K562 (cell line): ENCODE measurements around the gene FLCN. TPM values are rescaled to one million over a fixed set of nuclear protein-coding genes. Genes with fewer than 3 reads are reported as not detected.

Experiments used
- ATAC-seq: fragments of 200-7000 bp; cut with Tn5 transposase; 3 replicates; pipeline ENCODE4 v1.9.1; 2020; ENCODE audit warnings: moderate library complexity
- BruUV-seq: library from RNA; stranded (reverse); fragments of 400-500 nt; replicated peaks from 2 replicates; lab custom pipeline; 2021; lab: Mats Ljungman, UMichigan
- CTCF ChIA-PET: fragments of 300-600 bp; formaldehyde crosslinking; extraction: SDS; loops from one replicate; lab custom pipeline; 2021; ENCODE audit warnings: low intra/inter-chr PET ratio; lab: Yijun Ruan, JAX
- POLR2A ChIA-PET: fragments of 300-600, 350-650 bp; sonication (Branson Sonifier 250); formaldehyde crosslinking; extraction: SDS; loops from one replicate; lab custom pipeline; 2021; ENCODE audit warnings: antibody characterized with exemption, inconsistent platforms; lab: Yijun Ruan, JAX
- DNase-seq, 4 experiments: peaks; one replicate each; pipeline versions ENCODE4 v3.0.0 to v3.0.0-alpha.2; 2011 to 2018; ENCODE audit warnings: low spot score in 3 of 4, mixed read lengths in 3 of 4; ENCODE audit errors: extremely low read depth in 1 of 4
- FAIRE-seq: peaks from 2 replicates; lab custom pipeline; 2011; peaks lifted over from hg19 to GRCh38; lab: Jason Lieb, UNC
- H2AFZ ChIP-seq: 2 replicates; pipeline ENCODE4 v1.6.0; 2011; ENCODE audit warnings: low read depth, low read length, control low read depth, inconsistent platforms
- H3K27ac ChIP-seq: fragments of 200-600 bp; 3 replicates; pipeline ENCODE4 v1.8.0; 2011; ENCODE audit warnings: low read depth, mild to moderate bottlenecking, control low read depth, inconsistent platforms, low read length, moderate library complexity, mixed read lengths; ENCODE audit errors: extremely low read depth
- H3K27me3 ChIP-seq, 2 experiments: fragments of 300-600 bp in 1 of 2; 2 replicates in 1 of 2; 3 replicates in 1 of 2; pipeline versions ENCODE4 v1.6.0 to v1.8.0; 2011; ENCODE audit warnings: inconsistent platforms in 2 of 2, low read length in 2 of 2, mild to moderate bottlenecking in 1 of 2, mixed read lengths in 1 of 2, moderate library complexity in 1 of 2; ENCODE audit not compliant: control insufficient read depth in 2 of 2, insufficient read depth in 2 of 2
- H3K36me3 ChIP-seq: fragments of 300-600 bp; 3 replicates; pipeline ENCODE4 v1.8.0; 2011; ENCODE audit warnings: mild to moderate bottlenecking, low read length, inconsistent platforms; ENCODE audit not compliant: control insufficient read depth, insufficient read depth
- H3K4me1 ChIP-seq, 2 experiments: fragments of 200-600 bp in 1 of 2; replicated peaks in 1 of 2; 2 replicates in 1 of 2; 3 replicates in 1 of 2; pipeline versions ENCODE4 v1.5.1 to v1.8.0; 2011; ENCODE audit warnings: inconsistent platforms in 2 of 2, low read length in 2 of 2, mild to moderate bottlenecking in 1 of 2, mixed read lengths in 1 of 2, moderate library complexity in 1 of 2; ENCODE audit not compliant: control insufficient read depth in 2 of 2, insufficient read depth in 2 of 2
- H3K4me2 ChIP-seq: 2 replicates; pipeline ENCODE4 v1.6.1; 2011; ENCODE audit warnings: low read length, control low read depth, inconsistent platforms, mixed read lengths; ENCODE audit not compliant: insufficient read depth
- H3K4me3 ChIP-seq: fragments of 200-600 bp; sonication (generic), shearing (Covaris generic); 2 replicates; pipeline ENCODE4 v1.5.1; 2016; ENCODE audit warnings: control low read depth, inconsistent platforms
- H3K79me2 ChIP-seq: fragments of 200-600 bp; 3 replicates; pipeline ENCODE4 v1.8.0; 2011; ENCODE audit warnings: low read length, inconsistent platforms; ENCODE audit not compliant: control insufficient read depth, insufficient read depth
- H3K9ac ChIP-seq, 2 experiments: 2 replicates each; pipeline versions ENCODE4 v1.6.0 to v1.6.1; 2011; ENCODE audit warnings: low read depth in 2 of 2, low read length in 2 of 2, control low read depth in 1 of 2, inconsistent platforms in 1 of 2, mild to moderate bottlenecking in 1 of 2, mixed read lengths in 1 of 2; ENCODE audit not compliant: insufficient read depth in 1 of 2
- H3K9me1 ChIP-seq: one replicate; pipeline ENCODE4 v1.6.0; 2011; ENCODE audit warnings: inconsistent platforms, mild to moderate bottlenecking, low read length, moderate library complexity; ENCODE audit not compliant: control insufficient read depth, insufficient read depth
- H3K9me3 ChIP-seq: replicated peaks from 2 replicates; pipeline ENCODE4 v1.5.1; 2011; ENCODE audit warnings: low read depth, low read length, inconsistent platforms; ENCODE audit not compliant: control insufficient read depth, insufficient read depth
- H4K20me1 ChIP-seq: replicated peaks from 2 replicates; pipeline ENCODE4 v1.6.1; 2011; ENCODE audit warnings: low read length, inconsistent platforms, mixed read lengths; ENCODE audit not compliant: control insufficient read depth, insufficient read depth
- BACH1 ChIP-seq: fragments of 200-800 bp; sonication (Bioruptor generic); IDR thresholded peaks from 2 replicates; pipeline ENCODE4 v1.6.1; 2016; ENCODE audit warnings: missing genetic modification characterization, missing compliant biosample characterization
- EGR1 ChIP-seq: fragments of 450-650 bp; conservative IDR thresholded peaks from 2 replicates; pipeline ENCODE4 v1.6.1; 2017; ENCODE audit warnings: mild to moderate bottlenecking
- ETV6 ChIP-seq, 3 experiments: fragments of 150-350 bp in 1 of 3; sonication (generic) in 1 of 3; formaldehyde crosslinking in 1 of 3; IDR thresholded peaks; 2 replicates each; pipeline versions ENCODE4 v1.6.1 to v1.8.0; 2014 to 2022; ENCODE audit warnings: borderline replicate concordance in 2 of 3, low read depth in 2 of 3, antibody characterized with exemption in 1 of 3, low read length in 1 of 3, mild to moderate bottlenecking in 1 of 3, missing genetic modification reagents in 1 of 3
- KDM1A ChIP-seq, 2 experiments: fragments of 450-650 bp; IDR thresholded peaks; 2 replicates each; pipeline ENCODE4 v1.6.1; 2016; ENCODE audit warnings: mild to moderate bottlenecking in 2 of 2
- MCM3 ChIP-seq: fragments of 450-650 bp; IDR thresholded peaks from 2 replicates; pipeline ENCODE4 v1.6.1; 2016
- MCM5 ChIP-seq: fragments of 450-650 bp; IDR thresholded peaks from 2 replicates; pipeline ENCODE4 v1.6.1; 2016; ENCODE audit warnings: low read depth
- POU5F1 ChIP-seq: fragments of 150-350 bp; IDR thresholded peaks from 2 replicates; pipeline ENCODE4 v1.6.1; 2014; ENCODE audit warnings: borderline replicate concordance, low read length, low read depth, mild to moderate bottlenecking; ENCODE audit not compliant: partially characterized antibody
- PTRF ChIP-seq: fragments of 450-650 bp; IDR thresholded peaks from 2 replicates; pipeline ENCODE4 v1.6.1; 2016; ENCODE audit warnings: mild to moderate bottlenecking, missing genetic modification characterization, missing compliant biosample characterization
- SAFB ChIP-seq: fragments of 200-400 bp; formaldehyde crosslinking; IDR thresholded peaks from 2 replicates; pipeline ENCODE4 v1.6.1; 2017; ENCODE audit warnings: low read depth, low read length, borderline replicate concordance
- SIN3B ChIP-seq: fragments of 450-650 bp; IDR thresholded peaks from 2 replicates; pipeline ENCODE4 v1.6.1; 2017; ENCODE audit warnings: low read depth, mild to moderate bottlenecking, moderate library complexity
- SMAD3 ChIP-seq: fragments of 450-650 bp; formaldehyde crosslinking; conservative IDR thresholded peaks from 2 replicates; pipeline ENCODE4 v1.4.0; 2020; ENCODE audit warnings: mild to moderate bottlenecking
- SMARCC2 ChIP-seq: fragments of 450-650 bp; IDR thresholded peaks from 2 replicates; pipeline ENCODE4 v1.6.1; 2017; ENCODE audit warnings: antibody characterized with exemption, moderate library complexity, mild to moderate bottlenecking, low read depth
- SRF ChIP-seq, 2 experiments: fragments of 250-450, 450-650 bp in 1 of 2; sonication (Bioruptor Pico) in 1 of 2; sonication (generic) in 1 of 2; formaldehyde crosslinking; IDR thresholded peaks; 2 replicates each; pipeline versions ENCODE4 v1.5.0 to v1.5.1; 2020 to 2022; ENCODE audit warnings: mild to moderate bottlenecking in 1 of 2, missing genetic modification reagents in 1 of 2
- TEAD1 ChIP-seq, 2 experiments: fragments of 450-650 bp in 1 of 2; sonication (generic) in 1 of 2; formaldehyde crosslinking; IDR thresholded peaks; 2 replicates each; pipeline versions ENCODE4 v1.4.0 to v1.8.0; 2020 to 2022; ENCODE audit warnings: mild to moderate bottlenecking in 2 of 2, missing genetic modification reagents in 1 of 2
- XRCC5 ChIP-seq: fragments of 200-400 bp; formaldehyde crosslinking; IDR thresholded peaks from 2 replicates; pipeline ENCODE4 v1.6.1; 2017; ENCODE audit warnings: low read depth, mild to moderate bottlenecking, low read length
- ZNF324 ChIP-seq: fragments of 250-450 bp; sonication (Bioruptor Pico); IDR thresholded peaks from 2 replicates; pipeline ENCODE4 v1.4.0; 2020; ENCODE audit warnings: mild to moderate bottlenecking
- ZNF778 ChIP-seq: fragments of 450-650 bp; formaldehyde crosslinking; IDR thresholded peaks from 2 replicates; pipeline ENCODE4 v1.4.0; 2020; ENCODE audit warnings: mild to moderate bottlenecking, moderate library complexity
- whole genome bisulfite sequencing: fragments of 100-300 bp; shearing (Covaris generic); methylation state at CpG from one replicate; pipeline ENCODE4 v1.1.6; 2016; ENCODE audit warnings: low coverage, mixed read lengths; ENCODE audit not compliant: insufficient coverage; ENCODE audit errors: missing lambda C conversion rate; 5-methylcytosine and 5-hydroxymethylcytosine counted together
- in situ Hi-C: fragments of 300-500 bp; cut with MboI; formaldehyde crosslinking; loops from 4 replicates; pipeline ENCODE4 v1.15.0; 2018; ENCODE audit warnings: inconsistent platforms, mixed read lengths
- intact Hi-C: fragments of 100-400 bp; cut with micrococcal nuclease; formaldehyde crosslinking; loops from 2 replicates; pipeline ENCODE4 v1.14.2; 2022
- polyA plus RNA-seq, 8 experiments: library from polyadenylated mRNA; depleted of rRNA in 4 of 8; stranded (reverse) in 5 of 8; unstranded in 3 of 8; fragments of >200 nt; fragmentation: Nextera tagmentation in 2 of 8; fragmentation: Illumina TruSeq in 1 of 8; extraction: Ambion mirVana in 2 of 8; extraction: Trizol in 1 of 8; gene quantifications; 2 replicates each; pipeline versions ENCODE4 v1.2.1 to v1.2.3, GENCODE V29; 2011 to 2014; ENCODE audit warnings: inconsistent platforms in 1 of 8, missing spikeins in 1 of 8
- total RNA-seq, 7 experiments: library from RNA; depleted of rRNA in 6 of 7; stranded (reverse); fragments of >200 nt in 6 of 7; fragmentation: Illumina TruSeq in 2 of 7; extraction: Trizol in 2 of 7; gene quantifications; 2 replicates each; pipeline versions ENCODE4 v1.2.1 to v1.2.3, GENCODE V29; 2011 to 2021; ENCODE audit warnings: low replicate concordance in 1 of 7
- TF ChIP-seq, protein P1 (sequence below), 2 experiments: fragments of 250-450 bp in 1 of 2; fragments of 450-650 bp in 1 of 2; sonication (Bioruptor Pico) in 1 of 2; IDR thresholded peaks; 2 replicates each; pipeline versions ENCODE4 v1.6.1 to v1.8.0; 2016 to 2021; ENCODE audit warnings: mild to moderate bottlenecking in 2 of 2, moderate library complexity in 2 of 2, missing compliant biosample characterization in 1 of 2, missing genetic modification characterization in 1 of 2
- TF ChIP-seq, protein P2 (sequence below), 2 experiments: fragments of 450-650 bp in 1 of 2; sonication (generic) in 1 of 2; formaldehyde crosslinking in 1 of 2; IDR thresholded peaks in 1 of 2; conservative IDR thresholded peaks in 1 of 2; 2 replicates each; pipeline versions ENCODE4 v1.6.1 to v1.8.1; 2016 to 2023; ENCODE audit warnings: mild to moderate bottlenecking in 2 of 2, moderate library complexity in 2 of 2, inconsistent platforms in 1 of 2, missing genetic modification reagents in 1 of 2
- TF ChIP-seq, protein P3 (sequence below): IDR thresholded peaks from 2 replicates; pipeline ENCODE4 v1.6.1; 2014; ENCODE audit warnings: antibody characterized with exemption

Gene FLCN
- total and polyA plus RNA-seq, 9 of the 15 experiments (the other 6 are each of a cell fraction or from before 2014, with no cell fraction given) = 1.6 to 33.5 (median 10.9) TPM

DNA sequence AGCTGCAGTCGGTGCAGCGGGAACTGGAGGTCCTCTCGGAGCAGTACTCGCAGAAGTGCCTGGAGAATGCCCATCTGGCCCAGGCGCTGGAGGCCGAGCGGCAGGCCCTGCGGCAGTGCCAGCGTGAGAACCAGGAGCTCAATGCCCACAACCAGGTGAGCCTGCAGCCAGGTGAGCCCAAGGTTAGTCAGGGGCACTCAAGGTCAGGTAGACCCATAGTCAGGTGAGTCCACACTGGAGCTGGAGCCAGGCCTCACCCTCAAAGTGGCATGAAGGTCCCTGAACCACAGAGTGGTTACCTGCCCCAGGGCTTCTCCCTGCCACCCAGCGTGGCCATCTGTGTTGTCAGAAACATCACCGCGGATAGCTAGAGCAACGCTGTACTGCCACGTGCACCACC, 63.0 kb downstream of the FLCN start (continued):
- TF ChIP-seq, protein P1, sequence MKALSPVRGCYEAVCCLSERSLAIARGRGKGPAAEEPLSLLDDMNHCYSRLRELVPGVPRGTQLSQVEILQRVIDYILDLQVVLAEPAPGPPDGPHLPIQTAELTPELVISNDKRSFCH (CRISPR knock-in tag; IDR thresholded peaks at IDR 0.05) = no peak
- TF ChIP-seq, protein P1 (tag; IDR thresholded peaks at IDR 0.05) = no peak
- no peak for TF ChIP-seq PTRF (tag)
- TF ChIP-seq, protein P2, sequence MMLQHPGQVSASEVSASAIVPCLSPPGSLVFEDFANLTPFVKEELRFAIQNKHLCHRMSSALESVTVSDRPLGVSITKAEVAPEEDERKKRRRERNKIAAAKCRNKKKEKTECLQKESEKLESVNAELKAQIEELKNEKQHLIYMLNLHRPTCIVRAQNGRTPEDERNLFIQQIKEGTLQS (IDR thresholded peaks at IDR 0.05) = no peak
- TF ChIP-seq, protein P2 (CRISPR knock-in tag; conservative IDR thresholded peaks at IDR 0.05) = no peak
- no peak for TF ChIP-seq TEAD1 (CRISPR knock-in tag; IDR thresholded peaks at IDR 0.05)
- TF ChIP-seq SMAD3 = no peak
- no peak for TF ChIP-seq XRCC5
- no peak for TF ChIP-seq SRF (CRISPR knock-in tag; IDR thresholded peaks at IDR 0.05)

DNA sequence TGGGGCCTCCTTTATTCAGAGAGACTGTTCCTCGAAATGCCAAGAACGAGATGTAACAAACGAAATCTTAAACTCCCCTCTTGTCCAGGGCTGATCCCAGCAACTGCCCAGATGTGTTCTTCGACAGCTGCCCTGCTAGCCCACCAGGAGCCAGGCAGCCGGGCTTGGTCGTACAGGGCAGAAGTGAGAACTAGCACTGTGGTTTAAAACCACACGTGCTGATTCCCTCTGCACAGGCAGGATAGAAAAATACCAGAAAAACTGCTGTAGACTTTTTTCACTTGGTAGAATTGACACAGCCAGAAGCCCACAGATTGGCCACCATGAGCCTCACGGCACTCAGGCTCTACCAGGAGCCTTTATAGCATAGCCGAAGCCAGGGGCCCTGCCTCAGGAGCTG, 64.0 kb downstream of the FLCN start:
- DNase-seq = no peak
- Histone ChIP-seq H3K4me1 (peaks cover 7 to 14% of the 10 kb centered on the region in 2 experiments; a peak in 4 of 5 replicates), H3K4me2 (no peak overlapping the region), H3K9me3 (no peaks in the 10 kb centered on the region), H3K27ac (no peak overlapping the region), H3K9ac (peak overlapping the region in 1 of 2 experiments; percentile 68; a peak in 1 of 4 replicates), H3K9me1 (no peaks in the 10 kb centered on the region), H4K20me1 (no peaks in the 10 kb centered on the region), H2AFZ (no peak overlapping the region), H3K4me3 (no peak overlapping the region), H3K27me3 (no peaks in the 10 kb centered on the region), H3K36me3 (peaks cover 48% of the 10 kb centered on the region; the same call in 2 of the 3 replicates), H3K79me2 (no peaks in the 10 kb centered on the region)
- in situ Hi-C loops (no loop called here), intact Hi-C loops (no loop called here)
- ATAC-seq = no peak
- POLR2A ChIA-PET = interaction anchor here (0.6 to 1.6 kb wide), 2 partner anchors 9 to 16 kb away, joined by 3 to 4 read pairs; no protein-coding TSS in a partner anchor
- CTCF ChIA-PET = no interaction called here
- no peak for FAIRE-seq
- no TSS peak for BruUV-seq
- 99% methylated on average over 8 of the region's 9 CpGs for WGBS
- TF ChIP-seq ZNF778 (CRISPR knock-in tag) (no peak), KDM1A (IDR thresholded peaks at IDR 0.05) (no peak), SAFB (no peak), MCM5 (no peak), SMARCC2 (no peak), ZNF324 (CRISPR knock-in tag) (no peak), SIN3B (no peak), BACH1 (tag) (no peak), ETV6 (IDR thresholded peaks at IDR 0.05; ENCODE audit: borderline replicate concordance in 1 of 2, low read depth in 2 of 2, low read length in 1 of 2) (no peak), ETV6 (CRISPR knock-in tag; IDR thresholded peaks at IDR 0.05; ENCODE audit: borderline replicate concordance) (no peak), POU5F1 (no peak), MCM3 (no peak), EGR1 (no peak)
- TF ChIP-seq, protein P3, sequence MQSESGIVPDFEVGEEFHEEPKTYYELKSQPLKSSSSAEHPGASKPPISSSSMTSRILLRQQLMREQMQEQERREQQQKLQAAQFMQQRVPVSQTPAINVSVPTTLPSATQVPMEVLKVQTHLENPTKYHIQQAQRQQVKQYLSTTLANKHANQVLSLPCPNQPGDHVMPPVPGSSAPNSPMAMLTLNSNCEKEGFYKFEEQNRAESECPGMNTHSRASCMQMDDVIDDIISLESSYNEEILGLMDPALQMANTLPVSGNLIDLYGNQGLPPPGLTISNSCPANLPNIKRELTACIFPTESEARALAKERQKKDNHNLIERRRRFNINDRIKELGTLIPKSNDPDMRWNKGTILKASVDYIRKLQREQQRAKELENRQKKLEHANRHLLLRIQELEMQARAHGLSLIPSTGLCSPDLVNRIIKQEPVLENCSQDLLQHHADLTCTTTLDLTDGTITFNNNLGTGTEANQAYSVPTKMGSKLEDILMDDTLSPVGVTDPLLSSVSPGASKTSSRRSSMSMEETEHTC = no peak
